ENCODE measurements around the gene ERI3. TPM values are rescaled to one million over a fixed set of nuclear protein-coding genes. Genes with fewer than 3 reads are reported as not detected.
"Not testable (repeated sequence)": the region's sequence is repeated elsewhere in the genome, so short reads cannot be mapped to it uniquely, and the experiment has no call there.

Gene ERI3
- total RNA-seq, 8 experiments from 2014 or later: 58.1 to 101 (median 78.5) TPM

- peak within 1 kb of the TSS; percentile 74 to 92 (median 85) for H3K4me3 ChIP-seq
- ATAC-seq (replicated peaks in 6 of 8): peak; percentile 84 to 95 (median 90)
- peak within 1 kb of the TSS; percentile 53 to 77 for H3K27ac ChIP-seq
- in situ Hi-C loops (cut with MboI; ENCODE audit: low pct_unique_long_range_greater_than_20kb in 2 of 9, low sequenced_read_pairs in 9 of 9, unreplicated experiment in 9 of 9): loop anchor here in 2 of 9 experiments (10.0 to 25.0 kb wide), 2 partner anchors 424 to 441 kb away; no protein-coding TSS in a partner anchor
- H3K4me1 ChIP-seq (replicated peaks in 1 of 2): peaks cover 18 to 24% of the 10 kb centered on the region in 2 donors
- WGBS, 10 experiments: 0 to 6% (median 1%) methylated on average over 2 to 37 of the region's 44 CpGs; no CpG with 5 or more reads in 2 of the 10 experiments
Observed at GRCh38 chr1:44213222-44214112, 141.6 kb downstream of the ERI3 start, which contains the start of gene DMAP1. TSS of gene DMAP1 (plus strand) at chr1:44213471. CDS start at chr1:44213754, 283 bp downstream.

GRCh38 chr1:44212355-44213221 is 142.5 kb downstream of the ERI3 start:
- Histone ChIP-seq H3K27ac (no peak overlapping the region), H3K4me3 (peak overlapping the region; percentile 74 to 92 (median 85)), H3K4me1 (replicated peaks in 1 of 2) (peaks cover 10 to 15% of the 10 kb centered on the region in 2 donors)
- in situ Hi-C loops (cut with MboI; ENCODE audit: low pct_unique_long_range_greater_than_20kb in 2 of 9, low sequenced_read_pairs in 9 of 9, unreplicated experiment in 9 of 9): loop anchor here in 2 of 9 experiments (10.0 to 25.0 kb wide), 2 partner anchors 425 to 442 kb away; no protein-coding TSS in a partner anchor
- 0 to 77% (median 63%) methylated on average over 1 to 9 of the region's 9 CpGs; no CpG with 5 or more reads in 1 of the 10 experiments for WGBS, 10 experiments
- ATAC-seq (replicated peaks in 6 of 8): peak in 2 of 8 experiments; percentile 3 to 24

GRCh38 chr1:44210595-44210994 is 144.5 kb downstream of the ERI3 start:
- Histone ChIP-seq H3K4me1 (replicated peaks in 1 of 2) (peaks cover 8 to 14% of the 10 kb centered on the region in 2 donors), H3K4me3 (no peak overlapping the region), H3K27ac (no peak overlapping the region)
- ATAC-seq (replicated peaks in 6 of 8): no peak
- WGBS, 10 experiments: 63 to 100% (median 95%) methylated on average over 1 of the region's 1 CpG
- in situ Hi-C loops (cut with MboI; ENCODE audit: low pct_unique_long_range_greater_than_20kb in 2 of 9, low sequenced_read_pairs in 9 of 9, unreplicated experiment in 9 of 9): loop anchor here in 2 of 9 experiments (10.0 to 25.0 kb wide), 2 partner anchors 427 to 444 kb away; no protein-coding TSS in a partner anchor

- no peak overlapping the region for H3K4me3 ChIP-seq
- no peak overlapping the region for H3K27ac ChIP-seq
- H3K4me1 ChIP-seq (replicated peaks in 1 of 2): peaks cover 4 to 8% of the 10 kb centered on the region in 2 donors
- no peak for ATAC-seq (replicated peaks in 6 of 8)
- in situ Hi-C loops (cut with MboI; ENCODE audit: low pct_unique_long_range_greater_than_20kb in 2 of 9, low sequenced_read_pairs in 9 of 9, unreplicated experiment in 9 of 9): loop anchor here in 1 of 9 experiments (25.0 kb wide), 1 partner anchor 429 kb away; no protein-coding TSS in a partner anchor
Observed at GRCh38 chr1:44208226-44208625, 146.8 kb downstream of the ERI3 start.

- not testable (repeated sequence) for H3K4me3 ChIP-seq; H3K27ac ChIP-seq; ATAC-seq (replicated peaks in 6 of 8); H3K4me1 ChIP-seq (replicated peaks in 1 of 2)
- in situ Hi-C loops (cut with MboI; ENCODE audit: low pct_unique_long_range_greater_than_20kb in 2 of 9, low sequenced_read_pairs in 9 of 9, unreplicated experiment in 9 of 9): loop anchor here in 1 of 9 experiments (25.0 kb wide), 1 partner anchor 431 kb away; no protein-coding TSS in a partner anchor
- WGBS, 10 experiments: 20 to 90% (median 75%) methylated on average over 1 to 5 of the region's 5 CpGs
Observed at GRCh38 chr1:44206545-44206944, 148.5 kb downstream of the ERI3 start.

- in situ Hi-C loops (cut with MboI; ENCODE audit: low pct_unique_long_range_greater_than_20kb in 2 of 9, low sequenced_read_pairs in 9 of 9, unreplicated experiment in 9 of 9): loop anchor here in 1 of 9 experiments (25.0 kb wide), 1 partner anchor 437 kb away; no protein-coding TSS in a partner anchor
- ATAC-seq (replicated peaks in 6 of 8): no peak
- Histone ChIP-seq H3K27ac (no peak overlapping the region), H3K4me1 (replicated peaks in 1 of 2) (no peaks in the 10 kb centered on the region), H3K4me3 (no peak overlapping the region)
- WGBS, 10 experiments: 42 to 100% (median 85%) methylated on average over 1 to 8 of the region's 8 CpGs; no CpG with 5 or more reads in 1 of the 10 experiments
Observed at GRCh38 chr1:44200336-44200735, 154.7 kb downstream of the ERI3 start.

GRCh38 chr1:44174630-44175029 is 180.4 kb downstream of the ERI3 start:
- Histone ChIP-seq H3K4me1 (replicated peaks in 1 of 2) (no peaks in the 10 kb centered on the region), H3K4me3 (no peak overlapping the region), H3K27ac (no peak overlapping the region)
- in situ Hi-C loops (cut with MboI; ENCODE audit: low pct_unique_long_range_greater_than_20kb in 2 of 9, low sequenced_read_pairs in 9 of 9, unreplicated experiment in 9 of 9): no loop called here
- no peak for ATAC-seq (replicated peaks in 6 of 8)
- 8 to 89% (median 55%) methylated on average over 1 of the region's 1 CpG; no CpG with 5 or more reads in 2 of the 10 experiments for WGBS, 10 experiments

Other genes starting within 250 kb of the ERI3 start
- under 1 TPM in 5 of 8 experiments, not detected in 3; 0.09 to 0.62 (median 0.17) TPM for gene KLF17, start 236.4 kb downstream of the ERI3 start, total RNA-seq
- gene KLF18, start 213.6 kb downstream of the ERI3 start, total RNA-seq: under 1 TPM in 2 of 8 experiments, not detected in 6; 0.13 to 0.19 TPM
- 10 to 100 TPM; 13.3 to 58.8 (median 45.4) TPM for gene DMAP1, start 141.8 kb downstream of the ERI3 start, total RNA-seq
- 100 to 1,000 TPM in 4 of 8 experiments, 10 to 100 TPM in 4; 47.3 to 134 (median 92.0) TPM for gene RNF220, start 50.0 kb upstream of the ERI3 start, total RNA-seq